ENCODE results near the gene CAPZB. TPM values are rescaled to one million over a fixed set of nuclear protein-coding genes. Genes with fewer than 3 reads are reported as not detected.

Gene CAPZB
- polyA plus RNA-seq (159 and 182 TPM in 2 replicates), polyA minus RNA-seq (131 and 141 TPM in 2 replicates)

- Histone ChIP-seq H4K20me1 (ENCODE audit: insufficient read depth) (no peaks in the 10 kb centered on the region), H3K4me3 (ENCODE audit: low read length) (peak within 1 kb of the TSS; percentile 100), H3K4me2 (ENCODE audit: low read length) (peak within 1 kb of the TSS; percentile 97), H3K79me2 (replicated peaks; ENCODE audit: insufficient read depth, low read length) (peaks cover 44% of the 10 kb centered on the region), H3K36me3 (ENCODE audit: insufficient read depth, low read length) (peaks cover 5% of the 10 kb centered on the region), H3K27ac (ENCODE audit: low read length) (peak within 1 kb of the TSS; percentile 90), H3F3A (ENCODE audit: insufficient read depth, low read length, poor library complexity, severe bottlenecking) (no peaks in the 10 kb centered on the region), H3K27me3 (ENCODE audit: insufficient read depth, low read depth, low read length) (no peaks in the 10 kb centered on the region), H3K9ac (ENCODE audit: low read length) (peak within 1 kb of the TSS; percentile 99), H3K9me2 (ENCODE audit: insufficient read depth, low read length) (no peaks in the 10 kb centered on the region), H2AFZ (ENCODE audit: low read depth, low read length) (peak within 1 kb of the TSS; percentile 80), H3K9me3 (ENCODE audit: low read length) (no peaks in the 10 kb centered on the region)
- TF ChIP-seq TAF1 (IDR thresholded peaks at IDR 0.05; ENCODE audit: low read depth) (no peak), POLR2AphosphoS5 (IDR thresholded peaks at IDR 0.05) (peak; percentile 87), MXI1 (conservative IDR thresholded peaks at IDR 0.05; ENCODE audit: poor library complexity, severe bottlenecking) (peak; percentile 77), RAD21 (conservative IDR thresholded peaks at IDR 0.05) (peak; percentile 46), CTCF (IDR thresholded peaks at IDR 0.05; ENCODE audit: poor library complexity, severe bottlenecking) (no peak), REST (IDR thresholded peaks at IDR 0.05; ENCODE audit: borderline replicate concordance) (peak; percentile 75), EP300 (conservative IDR thresholded peaks at IDR 0.05; ENCODE audit: poor library complexity, severe bottlenecking) (peak; percentile 44), SMC3 (conservative IDR thresholded peaks at IDR 0.05; ENCODE audit: poor library complexity) (peak; percentile 38), EZH2 (IDR thresholded peaks at IDR 0.05; ENCODE audit: borderline replicate concordance, insufficient read depth, low read length, poor library complexity, severe bottlenecking) (no peak)
Measured at GRCh38 chr1:19485362-19486187, at the start of gene CAPZB. Gene CAPZB, minus strand, starts transcription at chr1:19485539. Its CDS starts 101 bp downstream, at chr1:19485438.

GRCh38 chr1:19534281-19534680, 48.9 kb upstream of the CAPZB start:
- Histone ChIP-seq H3K36me3 (ENCODE audit: insufficient read depth, low read length) (no peaks in the 10 kb centered on the region), H3F3A (ENCODE audit: insufficient read depth, low read length, poor library complexity, severe bottlenecking) (no peaks in the 10 kb centered on the region), H3K9ac (ENCODE audit: low read length) (no peak overlapping the region), H3K27ac (ENCODE audit: low read length) (no peak overlapping the region), H3K4me3 (ENCODE audit: low read length) (no peak overlapping the region), H3K9me2 (ENCODE audit: insufficient read depth, low read length) (no peaks in the 10 kb centered on the region), H3K27me3 (ENCODE audit: insufficient read depth, low read depth, low read length) (no peaks in the 10 kb centered on the region), H4K20me1 (ENCODE audit: insufficient read depth) (no peaks in the 10 kb centered on the region), H3K79me2 (replicated peaks; ENCODE audit: insufficient read depth, low read length) (no peaks in the 10 kb centered on the region), H3K9me3 (ENCODE audit: low read length) (peaks cover 3% of the 10 kb centered on the region), H2AFZ (ENCODE audit: low read depth, low read length) (no peak overlapping the region), H3K4me2 (ENCODE audit: low read length) (no peak overlapping the region)
- TF ChIP-seq POLR2AphosphoS5 (IDR thresholded peaks at IDR 0.05) (no peak), SMC3 (conservative IDR thresholded peaks at IDR 0.05; ENCODE audit: poor library complexity) (no peak), CTCF (IDR thresholded peaks at IDR 0.05; ENCODE audit: poor library complexity, severe bottlenecking) (no peak), REST (IDR thresholded peaks at IDR 0.05; ENCODE audit: borderline replicate concordance) (no peak), TAF1 (IDR thresholded peaks at IDR 0.05; ENCODE audit: low read depth) (no peak), EP300 (conservative IDR thresholded peaks at IDR 0.05; ENCODE audit: poor library complexity, severe bottlenecking) (no peak), EZH2 (IDR thresholded peaks at IDR 0.05; ENCODE audit: borderline replicate concordance, insufficient read depth, low read length, poor library complexity, severe bottlenecking) (no peak), RAD21 (conservative IDR thresholded peaks at IDR 0.05) (no peak), MXI1 (conservative IDR thresholded peaks at IDR 0.05; ENCODE audit: poor library complexity, severe bottlenecking) (no peak)
